ENCODE data around the gene SUPT4H1. TPM values are rescaled to one million over a fixed set of nuclear protein-coding genes. Genes with fewer than 3 reads are reported as not detected.
A peak's percentile ranks its signal among the peaks of the same experiment; 100 is the strongest.

SUPT4H1 gene
- total RNA-seq, 2 donors from 2014 or later: 84.0 to 143 TPM

- DNase-seq (ENCODE audit: low spot score) (no peak), ATAC-seq (no peak)
- Mint-ChIP-seq H3K27me3 (no peaks in the 10 kb centered on the region), H3K4me3 (no peak overlapping the region), H3K9me3 (no peaks in the 10 kb centered on the region), H3K27ac (peak overlapping the region; percentile 57 to 86), H3K36me3 (peaks cover 6% of the 10 kb centered on the region), H3K4me1 (ENCODE audit: low read depth in 2 of 2) (peaks cover 36 to 60% of the 10 kb centered on the region in 2 donors)
Measured at GRCh38 chr17:58321571-58322525, 30.2 kb downstream of the SUPT4H1 start.

DNA sequence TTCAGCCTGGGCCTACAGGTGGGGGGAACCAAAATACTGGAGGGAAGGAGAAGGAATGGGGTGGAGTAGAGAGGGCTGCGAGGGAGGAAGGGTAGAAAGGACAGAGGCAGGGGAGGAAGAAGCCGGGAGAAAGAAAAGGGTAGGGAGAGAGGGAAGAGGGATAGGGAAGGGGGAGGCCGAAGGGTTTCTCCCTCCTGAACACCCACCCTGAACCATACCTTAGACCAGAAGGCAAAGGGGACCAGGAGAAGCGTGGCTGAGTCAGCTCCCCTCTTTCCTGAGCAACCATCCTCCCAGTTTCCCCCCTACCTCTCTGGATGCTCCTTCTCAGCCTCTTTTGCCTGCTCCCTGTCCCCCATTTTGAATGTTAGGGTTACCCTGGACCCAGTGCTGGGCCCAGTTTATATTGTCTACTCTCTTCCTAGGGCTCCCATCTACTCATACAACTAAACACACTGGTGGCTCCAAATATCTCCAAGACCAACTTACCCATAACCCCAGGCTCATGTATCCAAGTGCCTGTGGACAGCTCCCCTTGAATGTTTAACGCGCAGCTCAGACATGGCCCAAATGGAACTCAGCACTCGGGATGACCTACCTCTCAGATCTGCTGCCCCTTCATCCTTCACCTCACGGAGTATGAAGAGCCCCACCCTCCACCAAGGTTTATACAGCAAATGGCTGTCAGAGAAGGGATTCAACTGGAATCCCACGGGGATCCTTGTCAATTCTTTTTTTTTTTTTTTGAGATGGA lies 31.3 kb downstream of the SUPT4H1 start:
- peak overlapping the region; percentile 32 to 57 for H3K27ac Mint-ChIP-seq
- H3K36me3 Mint-ChIP-seq: peaks cover 6% of the 10 kb centered on the region
- H3K9me3 Mint-ChIP-seq: no peaks in the 10 kb centered on the region
- no peak for DNase-seq (ENCODE audit: low spot score)
- no peak overlapping the region for H3K4me3 Mint-ChIP-seq
- ATAC-seq: no peak
- peaks cover 28 to 49% of the 10 kb centered on the region in 2 donors for H3K4me1 Mint-ChIP-seq (ENCODE audit: low read depth in 2 of 2)
- H3K27me3 Mint-ChIP-seq: no peaks in the 10 kb centered on the region

DNA sequence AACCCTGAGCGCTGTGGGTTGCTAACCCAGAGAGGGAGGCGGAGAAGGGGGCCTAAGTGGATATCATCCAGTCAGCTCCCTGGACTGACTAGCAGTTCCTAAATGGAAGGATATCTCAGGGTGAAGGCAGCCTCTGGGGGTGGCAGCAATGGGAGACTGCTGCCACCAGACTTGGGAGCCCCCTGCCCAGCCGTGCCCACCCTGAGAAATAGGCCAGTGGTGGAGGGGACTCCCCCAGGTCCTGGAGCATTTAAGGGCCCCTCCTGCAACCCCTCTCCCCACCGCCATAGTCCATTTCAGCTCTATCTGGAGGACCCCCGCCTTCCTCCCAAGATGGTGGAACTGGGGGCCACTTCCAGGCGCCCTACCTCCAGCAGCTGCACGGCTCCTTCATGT lies 31.8 kb downstream of the SUPT4H1 start:
- H3K4me1 Mint-ChIP-seq (ENCODE audit: low read depth in 2 of 2): peaks cover 27 to 51% of the 10 kb centered on the region in 2 donors
- peaks cover 6% of the 10 kb centered on the region for H3K36me3 Mint-ChIP-seq
- H3K27me3 Mint-ChIP-seq: no peaks in the 10 kb centered on the region
- peak overlapping the region in 1 of 2 donors; percentile 45 for H3K27ac Mint-ChIP-seq
- ATAC-seq (no peak), DNase-seq (ENCODE audit: low spot score) (no peak)
- H3K4me3 Mint-ChIP-seq: no peak overlapping the region
- no peaks in the 10 kb centered on the region for H3K9me3 Mint-ChIP-seq

DNA sequence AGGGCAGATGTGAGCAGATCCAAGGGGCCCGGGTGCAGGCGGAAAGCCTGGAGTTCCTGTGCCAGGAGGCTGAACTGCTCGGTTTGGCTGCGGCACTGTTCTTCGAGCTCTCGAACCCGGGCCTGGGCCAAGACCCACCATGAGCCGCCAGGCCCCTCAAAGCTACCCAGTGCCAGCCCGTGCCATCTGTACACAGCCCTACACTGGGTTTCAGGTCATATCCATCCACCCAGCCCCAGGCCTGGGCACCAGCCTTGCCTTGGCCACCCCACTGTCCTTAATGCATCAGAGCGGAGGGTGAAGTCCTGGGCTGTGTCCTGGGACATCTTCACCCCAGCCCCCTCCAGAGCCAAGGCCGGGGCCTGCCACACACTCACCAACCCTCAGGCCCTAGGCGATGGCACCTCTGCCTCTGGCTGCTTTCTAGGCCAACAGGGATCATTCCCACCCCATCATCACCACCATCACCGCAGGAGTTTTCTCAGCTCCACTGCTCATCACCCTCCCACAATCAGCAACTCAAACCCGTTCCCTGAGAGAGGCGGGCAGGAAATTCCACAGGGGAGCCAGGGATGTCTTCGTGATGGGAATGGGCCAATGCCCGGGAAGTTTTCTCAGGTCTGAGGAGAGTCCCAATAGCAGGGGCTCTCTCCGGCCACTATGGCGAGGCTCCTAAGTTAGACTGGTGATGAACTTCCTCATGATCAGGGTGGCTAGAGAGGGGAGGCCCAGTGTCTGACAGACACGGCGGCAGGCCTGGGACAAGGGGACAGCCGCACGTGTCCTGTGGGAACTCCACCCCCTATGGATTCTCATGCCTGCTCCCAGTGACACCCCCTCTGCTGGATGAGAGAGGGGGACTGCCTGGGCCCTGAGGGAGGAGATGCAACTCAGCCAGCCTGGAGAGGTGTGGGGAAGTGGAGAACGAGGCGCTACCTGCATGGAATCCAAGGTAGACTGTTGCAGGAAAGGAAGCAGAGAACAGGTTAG lies 32.5 kb downstream of the SUPT4H1 start:
- Mint-ChIP-seq H3K4me1 (ENCODE audit: low read depth in 2 of 2) (peaks cover 25 to 48% of the 10 kb centered on the region in 2 donors), H3K36me3 (peaks cover 9% of the 10 kb centered on the region), H3K27me3 (no peaks in the 10 kb centered on the region), H3K9me3 (no peaks in the 10 kb centered on the region), H3K27ac (peak overlapping the region; percentile 45 to 65), H3K4me3 (no peak overlapping the region)
- DNase-seq (ENCODE audit: low spot score) (peak; percentile 55), ATAC-seq (no peak)

DNA sequence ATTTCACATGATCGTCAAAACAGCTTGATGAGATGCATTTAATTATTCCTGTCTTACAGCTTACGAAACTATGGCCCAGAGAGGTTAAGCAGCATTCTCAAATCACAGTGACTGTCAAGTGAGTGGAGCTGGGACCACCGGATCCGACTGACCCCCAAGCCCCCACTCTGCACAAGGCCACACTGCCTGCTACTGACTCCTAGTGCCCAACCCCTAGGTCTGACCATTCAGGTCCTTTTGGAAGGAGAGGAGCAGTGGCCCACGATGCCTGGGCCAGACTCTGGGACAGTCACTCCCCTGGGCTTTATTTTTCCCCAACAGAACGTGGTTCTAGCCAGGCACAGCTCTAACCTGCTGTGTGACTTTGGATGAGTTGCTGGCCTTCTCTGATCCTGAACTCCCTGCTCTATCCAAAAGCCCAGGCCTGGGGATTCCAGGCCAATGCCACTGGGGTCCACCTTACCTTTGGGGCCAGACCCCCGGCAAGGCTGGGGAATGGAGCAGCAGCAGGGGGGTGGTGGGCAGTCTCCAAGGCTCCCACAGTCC lies 33.3 kb downstream of the SUPT4H1 start:
- Mint-ChIP-seq H3K36me3 (peaks cover 17% of the 10 kb centered on the region), H3K27me3 (no peaks in the 10 kb centered on the region), H3K4me1 (ENCODE audit: low read depth in 2 of 2) (peaks cover 29 to 47% of the 10 kb centered on the region in 2 donors), H3K27ac (peak overlapping the region; percentile 65 to 85), H3K4me3 (no peak overlapping the region), H3K9me3 (no peaks in the 10 kb centered on the region)
- ATAC-seq (no peak), DNase-seq (ENCODE audit: low spot score) (no peak)

GRCh38 chr17:58318065-58318481 lies 33.9 kb downstream of the SUPT4H1 start:
- ATAC-seq (no peak), DNase-seq (ENCODE audit: low spot score) (peak; percentile 57)
- Mint-ChIP-seq H3K4me1 (ENCODE audit: low read depth in 2 of 2) (peaks cover 29 to 43% of the 10 kb centered on the region in 2 donors), H3K9me3 (no peaks in the 10 kb centered on the region), H3K27ac (peak overlapping the region; percentile 65 to 85), H3K27me3 (no peaks in the 10 kb centered on the region), H3K36me3 (peaks cover 19% of the 10 kb centered on the region), H3K4me3 (no peak overlapping the region)

- Mint-ChIP-seq H3K4me3 (no peak overlapping the region), H3K4me1 (ENCODE audit: low read depth in 2 of 2) (peaks cover 27 to 41% of the 10 kb centered on the region in 2 donors), H3K27me3 (no peaks in the 10 kb centered on the region), H3K9me3 (no peaks in the 10 kb centered on the region), H3K27ac (peak overlapping the region; percentile 65 to 85), H3K36me3 (peaks cover 19% of the 10 kb centered on the region)
- peak; percentile 79 for DNase-seq (ENCODE audit: low spot score)
- ATAC-seq: peak; percentile 88 to 97
Measured at GRCh38 chr17:58317421-58318064, 34.5 kb downstream of the SUPT4H1 start.

DNA sequence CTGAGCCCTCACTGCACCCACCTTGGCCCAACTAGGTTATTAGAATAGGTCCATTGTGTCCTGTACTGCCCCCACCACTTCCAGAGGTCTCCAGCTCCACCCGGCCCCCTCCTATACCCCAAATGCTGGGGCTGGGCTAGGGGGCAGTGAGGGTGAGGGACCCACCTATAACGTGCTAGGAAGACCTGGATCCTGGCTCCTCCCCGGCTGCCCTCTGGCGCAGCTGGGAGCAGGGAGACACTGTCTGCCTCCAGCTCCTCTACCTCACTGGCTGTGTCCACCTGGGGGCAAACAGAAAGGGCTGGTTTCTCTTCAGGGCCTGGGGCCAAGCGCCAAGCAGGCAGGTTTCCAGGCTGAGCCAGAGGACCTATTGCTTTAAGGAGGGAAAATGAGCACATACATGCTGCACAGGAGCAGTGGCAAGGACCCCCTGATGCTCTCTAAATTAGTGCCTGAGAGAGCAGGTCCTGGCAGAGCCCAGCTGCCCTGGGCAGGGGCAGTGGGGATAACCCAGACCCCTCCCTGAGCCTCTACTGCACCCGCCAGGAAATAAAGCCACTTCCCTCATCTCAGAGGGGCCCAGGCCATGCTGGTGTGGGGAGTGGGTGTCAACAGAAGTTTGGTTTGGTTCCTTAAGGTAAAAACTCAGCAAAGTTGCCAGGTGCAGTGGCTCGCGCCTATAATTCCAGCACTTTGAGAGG lies 35.6 kb downstream of the SUPT4H1 start:
- Mint-ChIP-seq H3K27me3 (no peaks in the 10 kb centered on the region), H3K9me3 (no peaks in the 10 kb centered on the region), H3K4me1 (ENCODE audit: low read depth in 2 of 2) (peaks cover 16 to 30% of the 10 kb centered on the region in 2 donors), H3K4me3 (no peak overlapping the region), H3K27ac (peak overlapping the region; percentile 65 to 85), H3K36me3 (peaks cover 13% of the 10 kb centered on the region)
- no peak for ATAC-seq
- no peak for DNase-seq (ENCODE audit: low spot score)

GRCh38 chr17:58315750-58316149 lies 36.3 kb downstream of the SUPT4H1 start:
- Mint-ChIP-seq H3K9me3 (no peaks in the 10 kb centered on the region), H3K27me3 (no peaks in the 10 kb centered on the region), H3K27ac (peak overlapping the region; percentile 49 to 85), H3K4me3 (no peak overlapping the region), H3K36me3 (peaks cover 13% of the 10 kb centered on the region), H3K4me1 (ENCODE audit: low read depth in 2 of 2) (peaks cover 16 to 27% of the 10 kb centered on the region in 2 donors)
- ATAC-seq (no peak), DNase-seq (ENCODE audit: low spot score) (no peak)

DNA sequence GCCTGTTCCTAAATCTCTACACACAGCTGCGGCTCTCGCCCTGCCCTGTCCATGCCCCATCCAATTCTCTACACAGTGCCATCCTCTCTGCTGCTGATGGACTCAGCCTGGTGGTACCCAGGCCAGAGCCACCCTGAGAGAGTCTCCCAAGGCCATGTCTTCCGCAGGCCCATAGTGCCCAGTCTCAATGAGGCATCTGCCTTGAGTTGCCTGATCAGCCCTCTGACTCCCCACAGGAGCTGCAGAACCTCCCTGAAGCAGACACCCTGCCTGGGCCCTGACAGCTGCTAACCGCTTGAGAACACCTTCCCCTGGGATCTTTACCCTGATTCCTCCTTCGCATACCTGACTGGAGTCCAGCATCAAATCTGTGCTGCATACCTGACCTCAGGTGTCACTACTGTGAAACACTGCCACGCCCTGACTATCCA lies 36.7 kb downstream of the SUPT4H1 start:
- H3K27ac Mint-ChIP-seq: peak overlapping the region; percentile 49 to 85
- no peaks in the 10 kb centered on the region for H3K9me3 Mint-ChIP-seq
- H3K4me3 Mint-ChIP-seq: no peak overlapping the region
- DNase-seq (ENCODE audit: low spot score) (no peak), ATAC-seq (no peak)
- H3K27me3 Mint-ChIP-seq: no peaks in the 10 kb centered on the region
- H3K36me3 Mint-ChIP-seq: peaks cover 13% of the 10 kb centered on the region
- H3K4me1 Mint-ChIP-seq (ENCODE audit: low read depth in 2 of 2): peaks cover 16 to 25% of the 10 kb centered on the region in 2 donors

- Mint-ChIP-seq H3K36me3 (peaks cover 13% of the 10 kb centered on the region), H3K4me1 (ENCODE audit: low read depth in 2 of 2) (peaks cover 16 to 25% of the 10 kb centered on the region in 2 donors), H3K27me3 (no peaks in the 10 kb centered on the region), H3K9me3 (no peaks in the 10 kb centered on the region), H3K4me3 (no peak overlapping the region), H3K27ac (peak overlapping the region; percentile 49 to 85)
- DNase-seq (ENCODE audit: low spot score): no peak
- ATAC-seq: no peak
Measured at GRCh38 chr17:58314706-58315015, 37.3 kb downstream of the SUPT4H1 start.

Measured in natural killer cell treated with Interleukin-12 subunit alpha and Interleukin-12 subunit beta and Interleukin-15 and Interleukin-18, amount 100 ng/mL, for 72 hours (primary cell).